ENCODE data around the gene CFAP97D2. TPM values are rescaled to one million over a fixed set of nuclear protein-coding genes. Genes with fewer than 3 reads are reported as not detected.

CFAP97D2 gene
- total and polyA plus RNA-seq, 10 donors = 0.05 TPM; not detected in 9

DNA sequence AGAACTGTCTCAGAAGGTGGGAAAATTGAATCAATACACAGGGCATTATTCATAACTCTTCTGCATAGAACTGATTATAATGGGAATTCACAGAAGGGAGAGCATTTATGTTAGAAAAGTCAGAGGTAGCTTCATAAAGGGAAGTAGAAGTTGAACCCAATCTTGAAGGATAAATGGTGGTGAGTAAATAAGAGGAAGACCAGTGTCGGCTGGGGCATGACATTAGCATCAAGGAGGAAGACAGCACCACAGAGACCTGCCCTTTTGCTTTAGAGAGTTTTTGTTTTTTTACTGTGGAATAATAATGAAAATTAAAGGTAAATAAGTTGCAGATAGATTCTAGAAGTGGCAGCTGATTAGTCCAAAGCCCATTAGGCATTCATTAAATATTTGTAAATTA, 77.5 kb downstream of the CFAP97D2 start:
- Histone ChIP-seq H3K4me1 (peaks cover 0 to 23% (median 0%) of the 10 kb centered on the region in 6 donors), H3K9me3 (no peaks in the 10 kb centered on the region), H3K4me3 (no peak overlapping the region), H3K27me3 (replicated peaks in 1 of 7) (no peaks in the 10 kb centered on the region), H3K36me3 (peaks cover 0 to 100% (median 82%) of the 10 kb centered on the region in 6 donors), H3K27ac (no peak overlapping the region)
- no peak for DNase-seq
- intact Hi-C loops (cut with DNase I; ENCODE audit: low total_unique reads) = no loop called here
- TF ChIP-seq CTCF (IDR thresholded peaks at IDR 0.05 in 8 of 11, conservative IDR thresholded peaks at IDR 0.05 in 3 of 11) (no peak), POLR2AphosphoS5 (IDR thresholded peaks at IDR 0.05) (no peak), POLR2A (IDR thresholded peaks at IDR 0.05) (no peak)
- WGBS, 5 donors = 40 to 54% (median 52%) methylated on average over 1 of the region's 1 CpG

DNA sequence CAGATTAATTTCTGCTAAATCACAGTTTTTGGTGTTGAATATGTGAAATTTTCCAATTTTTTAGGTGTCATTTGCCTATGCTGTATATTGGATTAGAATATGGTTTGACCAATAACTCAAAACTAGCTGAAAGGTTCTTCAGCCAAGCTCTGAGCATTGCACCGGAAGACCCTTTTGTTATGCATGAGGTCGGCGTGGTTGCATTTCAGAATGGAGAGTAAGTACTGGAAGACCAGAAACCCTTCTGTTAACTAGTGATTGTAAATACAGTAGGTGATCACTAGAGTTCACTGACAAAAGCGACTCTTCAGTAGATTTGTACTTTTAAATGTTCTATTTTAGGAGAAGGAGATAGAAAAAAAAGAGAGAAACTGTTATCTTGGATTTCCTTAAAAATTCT, 78.0 kb downstream of the CFAP97D2 start:
- Histone ChIP-seq H3K27ac (no peak overlapping the region), H3K36me3 (peaks cover 0 to 100% (median 82%) of the 10 kb centered on the region in 6 donors), H3K9me3 (no peaks in the 10 kb centered on the region), H3K4me1 (peaks cover 0 to 28% (median 0%) of the 10 kb centered on the region in 6 donors), H3K4me3 (no peak overlapping the region), H3K27me3 (replicated peaks in 1 of 7) (no peaks in the 10 kb centered on the region)
- no peak for TF ChIP-seq POLR2A (IDR thresholded peaks at IDR 0.05)
- TF ChIP-seq POLR2AphosphoS5 (IDR thresholded peaks at IDR 0.05) = no peak
- no peak for TF ChIP-seq CTCF (IDR thresholded peaks at IDR 0.05 in 8 of 11, conservative IDR thresholded peaks at IDR 0.05 in 3 of 11)
- 92 to 99% (median 96%) methylated on average over 4 of the region's 4 CpGs for WGBS, 5 donors
- intact Hi-C loops (cut with DNase I; ENCODE audit: low total_unique reads) = no loop called here
- no peak for DNase-seq

DNA sequence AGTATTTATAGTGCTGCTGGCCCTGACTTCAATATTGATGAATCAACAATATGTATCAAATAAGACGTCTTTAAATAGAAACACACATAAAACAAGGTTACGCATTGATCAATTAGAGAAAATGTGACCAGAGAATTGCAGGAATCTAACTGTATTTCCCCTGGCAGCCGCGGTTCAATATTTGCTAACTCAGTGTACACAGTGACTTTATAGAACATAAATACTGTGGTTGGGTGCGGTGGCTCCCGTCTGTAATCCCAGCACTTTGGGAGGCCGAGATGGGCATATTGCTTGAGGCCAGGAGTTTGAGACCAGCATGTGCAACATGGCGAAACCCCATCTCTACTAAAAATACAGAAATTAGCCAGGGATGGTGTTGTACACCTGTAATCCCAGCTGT, 79.5 kb downstream of the CFAP97D2 start:
- H3K36me3 ChIP-seq = peaks cover 0 to 100% (median 82%) of the 10 kb centered on the region in 6 donors
- DNase-seq = no peak
- H3K4me3 ChIP-seq = no peak overlapping the region
- no peaks in the 10 kb centered on the region for H3K27me3 ChIP-seq (replicated peaks in 1 of 7)
- TF ChIP-seq POLR2AphosphoS5 (IDR thresholded peaks at IDR 0.05) = no peak
- H3K27ac ChIP-seq = no peak overlapping the region
- peaks cover 0 to 44% (median 13%) of the 10 kb centered on the region in 6 donors for H3K4me1 ChIP-seq
- 92 to 98% (median 97%) methylated on average over 8 of the region's 8 CpGs for WGBS, 5 donors
- intact Hi-C loops (cut with DNase I; ENCODE audit: low total_unique reads) = no loop called here
- H3K9me3 ChIP-seq = no peaks in the 10 kb centered on the region

- no peaks in the 10 kb centered on the region for H3K27me3 ChIP-seq (replicated peaks in 1 of 7)
- no peaks in the 10 kb centered on the region for H3K9me3 ChIP-seq
- no peak for DNase-seq
- TF ChIP-seq POLR2A (IDR thresholded peaks at IDR 0.05) (no peak), POLR2AphosphoS5 (IDR thresholded peaks at IDR 0.05) (no peak), CTCF (IDR thresholded peaks at IDR 0.05 in 8 of 11, conservative IDR thresholded peaks at IDR 0.05 in 3 of 11) (no peak)
- WGBS, 5 donors = 88 to 94% (median 93%) methylated on average over 7 of the region's 7 CpGs
- peaks cover 0 to 100% (median 86%) of the 10 kb centered on the region in 6 donors for H3K36me3 ChIP-seq
- no peak overlapping the region for H3K27ac ChIP-seq
- intact Hi-C loops (cut with DNase I; ENCODE audit: low total_unique reads) = no loop called here
- no peak overlapping the region for H3K4me3 ChIP-seq
- peaks cover 0 to 50% (median 17%) of the 10 kb centered on the region in 6 donors for H3K4me1 ChIP-seq
Measured at GRCh38 chr13:114259374-114259773, 80.3 kb downstream of the CFAP97D2 start.

GRCh38 chr13:114259974-114260373, 80.9 kb downstream of the CFAP97D2 start:
- intact Hi-C loops (cut with DNase I; ENCODE audit: low total_unique reads) = no loop called here
- H3K27ac ChIP-seq = peak overlapping the region in 1 of 8 donors; percentile 1
- TF ChIP-seq POLR2A (IDR thresholded peaks at IDR 0.05) (no peak), POLR2AphosphoS5 (IDR thresholded peaks at IDR 0.05) (no peak), CTCF (IDR thresholded peaks at IDR 0.05 in 8 of 11, conservative IDR thresholded peaks at IDR 0.05 in 3 of 11) (no peak)
- peaks cover 0 to 50% (median 17%) of the 10 kb centered on the region in 6 donors for H3K4me1 ChIP-seq
- 74 to 90% (median 85%) methylated on average over 4 of the region's 4 CpGs for WGBS, 5 donors
- no peaks in the 10 kb centered on the region for H3K9me3 ChIP-seq
- H3K27me3 ChIP-seq (replicated peaks in 1 of 7) = no peaks in the 10 kb centered on the region
- H3K4me3 ChIP-seq = no peak overlapping the region
- no peak for DNase-seq
- peaks cover 0 to 100% (median 86%) of the 10 kb centered on the region in 6 donors for H3K36me3 ChIP-seq
